Suppressor macrophage (primary cell): ENCODE measurements around the gene CTH.
A peak's percentile ranks its signal among the peaks of the same experiment; 100 is the strongest.
"Not testable (repeated sequence)": the region's sequence is repeated elsewhere in the genome, so short reads cannot be mapped to it uniquely, and the experiment has no call there.

Source experiments
- DNase-seq, 4 experiments: peaks; one replicate each; pipeline ENCODE4 v3.0.0-alpha.2; 2020 to 2022

The CTH gene

DNA sequence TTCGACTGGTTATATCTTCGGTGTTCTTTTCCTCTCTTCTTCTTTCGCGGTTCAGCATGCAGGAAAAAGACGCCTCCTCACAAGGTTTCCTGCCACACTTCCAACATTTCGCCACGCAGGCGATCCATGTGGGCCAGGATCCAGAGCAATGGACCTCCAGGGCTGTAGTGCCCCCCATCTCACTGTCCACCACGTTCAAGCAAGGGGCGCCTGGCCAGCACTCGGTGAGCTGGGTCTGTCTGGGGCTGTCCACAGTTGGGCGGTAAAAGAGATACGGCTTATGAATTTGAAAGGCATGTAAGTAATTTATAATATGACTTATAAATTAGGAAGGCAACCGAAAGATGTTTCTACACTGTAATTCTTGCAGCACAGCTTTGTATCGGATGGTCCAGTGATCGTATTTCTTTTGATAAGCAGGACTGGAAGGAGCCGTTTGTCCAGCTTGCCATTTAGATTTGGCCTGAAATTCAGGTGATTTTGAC lies 334 bp downstream of the CTH start:
- DNase-seq = peak in 1 of 4 experiments; percentile 1

DNA sequence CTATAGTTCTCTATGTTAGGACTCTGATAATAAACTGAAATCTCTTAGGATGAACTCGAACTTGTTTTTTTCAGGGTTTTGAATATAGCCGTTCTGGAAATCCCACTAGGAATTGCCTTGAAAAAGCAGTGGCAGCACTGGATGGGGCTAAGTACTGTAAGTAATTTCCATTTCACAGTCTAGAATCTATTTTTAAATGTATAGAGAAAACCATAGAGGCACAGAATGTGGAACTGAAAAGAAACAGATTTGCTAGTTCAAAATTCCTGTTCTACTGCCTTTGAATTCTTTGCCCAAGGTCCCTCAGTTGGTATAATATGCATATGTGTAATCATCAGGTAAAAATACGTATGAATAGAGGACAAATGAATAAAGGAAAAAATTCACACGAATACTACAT lies 4.8 kb downstream of the CTH start:
- DNase-seq = no peak

DNA sequence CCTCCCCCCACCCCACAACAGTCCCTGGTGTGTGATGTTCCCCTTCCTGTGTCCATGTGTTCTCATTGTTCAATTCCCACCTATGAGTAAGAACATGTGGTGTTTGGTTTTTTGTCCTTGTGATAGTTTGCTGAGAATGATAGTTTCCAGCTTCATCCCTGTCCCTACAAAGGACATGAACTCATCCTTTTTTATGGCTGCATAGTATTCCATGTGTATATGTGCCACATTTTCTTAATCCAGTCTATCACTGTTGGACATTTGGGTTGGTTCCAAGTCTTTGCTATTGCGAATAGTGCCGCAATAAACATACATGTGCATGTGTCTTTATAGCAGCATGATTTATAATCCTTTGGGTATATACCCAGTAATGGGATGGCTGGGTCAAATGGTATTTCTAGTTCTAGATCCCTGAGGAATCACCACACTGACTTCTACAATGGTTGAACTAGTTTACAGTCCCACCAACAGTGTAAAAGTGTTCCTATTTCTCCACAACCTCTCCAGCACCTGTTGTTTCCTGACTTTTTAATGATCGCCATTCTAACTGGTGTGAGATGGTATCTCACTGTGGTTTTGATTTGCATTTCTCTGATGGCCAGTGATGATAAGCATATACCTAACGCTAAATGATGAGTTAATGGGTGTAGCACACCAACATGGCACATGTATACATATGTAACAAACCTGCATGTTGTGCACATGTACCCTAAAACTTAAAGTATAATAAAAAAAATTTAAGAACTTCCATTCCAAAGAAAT lies 8.1 kb downstream of the CTH start:
- not testable (repeated sequence) for DNase-seq

DNA sequence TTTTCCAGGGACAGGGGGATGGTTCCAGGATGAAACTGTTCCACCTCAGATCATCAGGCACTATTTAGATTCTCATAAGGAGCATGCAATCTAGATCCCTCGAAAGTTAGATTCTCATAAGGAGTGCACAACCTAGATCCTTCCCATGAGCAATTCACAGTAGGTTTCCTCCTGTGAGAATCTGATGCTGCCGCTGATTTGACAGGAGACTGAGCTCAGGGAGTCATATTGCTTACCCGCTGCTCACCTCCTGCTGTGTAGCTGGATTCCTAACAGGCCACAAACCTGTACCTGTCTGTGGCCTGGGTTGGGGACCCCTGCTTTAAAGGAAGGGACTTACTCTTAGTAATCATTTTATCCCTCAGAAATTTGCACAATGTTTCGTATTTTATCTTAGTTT lies 9.3 kb downstream of the CTH start:
- DNase-seq = no peak

DNA sequence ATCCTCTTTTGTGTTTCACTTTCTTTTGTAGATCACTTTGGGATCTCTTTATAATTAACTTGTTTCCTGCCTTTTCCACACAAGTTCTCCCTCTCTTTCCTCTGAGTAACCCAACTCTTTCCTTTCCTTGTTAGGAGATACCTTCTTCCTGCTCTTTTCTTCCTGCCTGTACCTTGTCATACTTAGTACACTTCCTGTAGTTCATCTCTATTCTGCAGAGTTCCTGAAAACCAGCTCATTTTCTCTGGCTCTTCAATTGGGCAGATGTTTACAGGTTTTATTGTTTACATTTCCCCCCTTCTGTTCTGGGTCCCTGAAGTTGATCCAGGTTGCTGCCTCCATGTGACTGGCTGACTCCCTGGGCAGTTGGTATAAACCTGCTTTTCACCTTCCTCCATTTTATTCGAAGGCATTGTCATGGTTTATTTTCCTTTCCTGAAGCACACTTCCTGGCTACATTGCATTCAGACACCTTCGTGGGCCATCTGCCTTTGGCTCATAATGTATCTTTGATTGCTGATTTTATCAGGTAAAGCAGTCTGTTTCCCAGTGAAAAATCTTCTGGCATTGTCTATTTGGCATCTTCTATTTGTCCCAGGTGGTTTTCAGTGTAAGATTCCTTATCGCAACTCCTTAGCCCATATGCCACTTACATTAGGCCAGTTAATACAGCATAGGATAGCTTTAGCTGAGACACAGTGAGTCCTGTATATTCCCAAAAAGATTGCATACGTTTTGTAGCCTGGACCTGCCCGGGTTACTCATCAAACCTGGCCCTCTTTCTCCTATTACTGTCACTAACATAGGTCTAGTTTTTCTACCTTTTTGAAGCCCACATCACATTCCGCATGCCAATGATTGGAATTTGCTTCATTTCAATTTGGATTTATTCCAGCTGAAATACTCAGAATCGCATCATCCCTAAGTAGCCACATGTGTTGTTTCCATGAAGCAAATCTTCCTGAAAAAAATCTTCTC lies 15.4 kb downstream of the CTH start:
- no peak for DNase-seq

DNA sequence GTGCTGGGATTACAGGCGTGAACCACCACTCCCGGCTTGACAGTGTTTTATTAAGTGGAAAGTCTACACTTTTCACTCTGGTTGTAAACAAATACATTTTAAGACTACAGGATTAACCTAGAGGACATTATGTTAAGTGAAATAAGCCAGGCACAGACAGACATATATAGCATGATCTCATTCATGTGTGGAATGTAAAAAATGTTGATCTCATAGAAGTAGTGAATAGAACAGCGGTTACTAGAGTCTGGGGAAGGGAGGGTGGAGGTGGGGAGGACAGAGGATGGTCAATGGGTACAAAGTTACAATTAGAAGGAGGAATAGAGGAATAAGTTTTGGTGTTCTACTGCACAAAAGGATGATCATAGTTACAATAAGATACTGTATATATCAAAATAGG lies 16.9 kb downstream of the CTH start:
- DNase-seq = no peak

DNA sequence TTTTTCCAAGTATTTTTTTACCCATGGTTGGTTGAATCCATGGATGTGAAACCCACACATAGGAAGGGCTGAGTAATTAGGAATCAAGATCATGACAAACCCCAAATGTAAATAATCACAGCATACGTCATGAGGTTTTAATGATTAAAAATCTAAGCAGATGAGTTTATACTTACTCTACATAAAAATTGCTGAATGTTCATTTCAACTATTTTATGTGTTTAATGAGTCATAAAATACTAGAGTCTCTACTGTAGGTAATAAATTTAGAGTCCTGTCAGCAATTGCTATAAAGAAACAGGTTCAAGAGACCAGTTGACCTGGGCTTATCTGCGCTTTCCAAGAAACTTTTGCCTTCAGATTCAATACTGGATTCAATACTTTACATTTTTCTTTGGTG lies 18.2 kb downstream of the CTH start:
- no peak for DNase-seq

DNA sequence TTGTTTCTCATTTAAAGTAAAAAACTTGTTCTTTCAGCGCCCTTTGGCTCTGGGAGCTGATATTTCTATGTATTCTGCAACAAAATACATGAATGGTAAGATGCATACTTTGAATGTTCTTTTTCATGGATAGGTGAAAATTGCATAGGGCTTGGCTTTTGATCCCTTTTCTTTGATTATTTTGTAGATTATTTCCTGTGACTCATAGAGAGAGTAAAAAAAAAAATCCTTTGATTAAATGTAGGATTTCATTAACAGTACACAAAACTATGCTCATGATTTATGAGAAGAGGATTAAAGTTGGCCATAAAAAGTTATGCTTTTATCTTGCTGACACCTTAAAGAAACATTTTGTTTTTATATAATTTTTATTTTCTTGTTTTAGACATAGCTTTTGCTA lies 18.7 kb downstream of the CTH start:
- no peak for DNase-seq

DNA sequence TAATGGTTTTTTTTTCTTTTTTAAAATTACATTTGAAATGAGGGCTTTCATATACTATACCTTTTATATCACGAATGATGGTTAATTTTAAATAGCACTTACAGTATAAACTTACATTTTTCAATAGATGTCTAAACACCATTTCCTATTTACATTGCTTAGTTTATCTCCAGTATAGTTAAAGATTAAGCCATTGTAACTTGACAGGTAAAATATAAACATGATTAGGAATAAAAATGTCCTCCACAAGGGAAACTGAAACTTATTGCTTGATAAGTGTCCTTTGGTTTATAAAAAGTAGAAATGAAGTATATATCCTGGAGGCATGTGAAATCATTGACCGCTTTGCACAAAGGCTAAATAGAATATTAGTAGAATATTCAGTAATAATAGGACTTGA lies 20.2 kb downstream of the CTH start:
- DNase-seq = no peak

DNA sequence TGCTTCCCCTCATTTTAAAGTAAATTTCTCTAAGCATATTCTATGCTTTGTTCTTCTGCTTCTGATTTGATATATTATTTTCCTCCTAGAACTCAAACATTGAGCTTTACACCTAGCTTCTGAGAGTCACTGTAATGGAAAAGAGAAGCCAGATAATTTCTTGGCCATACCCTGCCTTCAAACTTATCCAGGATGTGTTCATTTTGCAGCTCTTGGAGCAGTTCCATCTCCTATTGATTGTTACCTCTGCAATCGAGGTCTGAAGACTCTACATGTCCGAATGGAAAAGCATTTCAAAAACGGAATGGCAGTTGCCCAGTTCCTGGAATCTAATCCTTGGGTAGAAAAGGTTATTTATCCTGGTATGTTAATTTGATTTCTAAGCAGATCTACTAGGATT lies 20.8 kb downstream of the CTH start:
- no peak for DNase-seq

DNA sequence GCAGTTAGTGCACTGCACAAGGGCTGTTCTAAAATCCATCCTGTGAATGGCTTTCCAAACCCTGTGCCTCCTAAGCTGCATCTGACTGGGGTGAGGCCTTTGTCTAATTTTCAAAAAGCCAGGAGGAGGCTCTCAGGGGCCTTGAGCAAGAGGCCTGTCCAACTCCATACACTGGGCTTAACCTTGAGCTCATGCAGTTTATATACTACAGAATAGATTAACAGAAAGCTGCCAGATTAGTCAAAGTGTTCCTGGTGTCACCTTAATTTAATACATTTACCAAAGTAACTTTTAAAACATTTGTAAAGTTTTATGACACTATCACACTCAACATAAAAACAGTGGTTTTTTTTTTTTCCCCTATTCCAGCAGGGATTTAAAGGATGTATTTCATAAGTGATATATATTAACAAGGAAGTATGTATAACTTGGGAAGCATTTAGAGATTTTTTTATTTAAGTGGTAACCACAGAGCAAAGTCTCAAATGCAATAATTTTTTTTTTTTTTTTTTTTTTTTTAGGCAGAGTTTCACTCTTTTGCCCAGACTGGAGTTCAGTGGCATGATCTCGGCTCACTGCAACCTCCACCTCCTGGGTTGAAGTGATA lies 23.3 kb downstream of the CTH start:
- no peak for DNase-seq

DNA sequence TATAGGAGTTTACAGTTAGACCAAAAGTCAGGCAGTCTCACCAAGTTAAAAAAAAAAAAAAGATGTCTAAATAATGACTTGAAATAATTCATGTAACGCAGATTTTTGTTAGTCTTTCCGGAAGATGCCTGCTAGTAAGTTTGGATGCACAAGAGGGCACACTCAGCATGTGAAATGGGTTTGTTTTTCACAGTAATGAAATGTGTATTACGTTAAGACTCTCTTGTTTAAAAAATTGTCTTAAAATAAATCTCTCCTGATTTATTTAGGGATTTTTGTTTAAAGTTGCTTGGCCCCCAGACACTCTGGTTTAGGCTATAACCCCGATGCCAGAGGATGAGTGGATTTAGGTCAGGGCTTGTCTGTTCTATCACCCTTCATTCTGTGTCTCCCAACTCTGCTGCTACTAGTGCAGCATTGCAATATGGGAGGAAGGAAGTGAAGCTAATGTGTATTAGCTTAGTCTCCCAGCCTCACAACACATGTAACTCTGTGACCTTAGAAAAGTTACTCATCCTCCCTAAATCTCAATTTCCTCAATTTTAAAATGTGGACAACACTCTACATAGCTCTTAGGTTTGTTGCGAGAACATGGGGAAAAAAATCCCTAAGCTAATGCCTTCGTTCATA lies 25.7 kb downstream of the CTH start:
- peak in 3 of 4 experiments; percentile 10 to 54 (median 39) for DNase-seq

DNA sequence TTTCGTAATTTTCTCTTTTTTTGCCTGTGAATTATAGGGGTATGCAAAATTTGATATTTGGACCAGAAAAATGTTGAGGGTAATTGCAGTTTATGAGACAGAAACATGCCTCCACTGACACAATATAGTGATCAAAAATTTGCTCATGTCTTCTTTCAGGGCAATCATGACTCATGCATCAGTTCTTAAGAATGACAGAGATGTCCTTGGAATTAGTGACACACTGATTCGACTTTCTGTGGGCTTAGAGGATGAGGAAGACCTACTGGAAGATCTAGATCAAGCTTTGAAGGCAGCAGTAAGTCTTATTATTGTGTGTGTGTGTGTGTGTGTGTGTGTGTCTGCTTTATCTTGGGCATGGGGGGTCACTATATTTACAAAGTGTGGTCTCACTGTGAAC lies 27.5 kb downstream of the CTH start:
- DNase-seq = peak in 2 of 4 experiments; percentile 16 to 41

DNA sequence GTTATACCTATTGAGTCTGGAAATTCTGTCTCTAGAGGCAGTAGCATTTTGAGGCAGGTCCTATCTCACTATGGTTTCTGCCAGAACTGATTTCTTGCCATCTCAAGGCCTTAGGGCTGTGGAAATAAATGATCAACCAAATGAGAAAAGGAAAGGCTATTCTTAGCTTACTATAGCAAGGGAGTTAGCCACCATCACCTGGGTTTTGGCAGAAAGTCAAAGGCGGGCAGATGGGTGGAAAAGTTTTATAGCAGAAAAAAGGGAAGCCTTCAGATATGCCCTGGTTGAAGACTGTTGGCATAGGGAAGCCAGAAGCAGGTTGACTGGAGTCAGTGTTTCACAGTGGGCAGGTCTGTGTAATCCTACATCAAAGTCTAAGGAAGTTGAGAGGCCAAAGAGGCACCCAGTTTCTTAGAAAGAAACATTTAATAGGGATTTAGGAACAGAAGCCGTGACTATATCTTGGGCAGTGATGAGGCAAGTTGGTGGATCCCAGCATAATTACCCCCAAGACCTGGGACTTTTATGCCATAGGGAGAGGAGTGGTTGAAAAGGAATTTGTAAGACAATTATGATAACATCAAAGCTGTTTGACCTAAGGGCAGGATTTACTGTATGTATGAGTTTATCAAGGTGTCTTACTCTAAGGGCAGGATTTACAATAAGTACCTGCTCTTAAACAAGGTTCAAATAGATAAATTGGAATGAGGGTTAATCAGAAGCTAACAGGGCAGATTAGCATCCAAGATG lies 29.7 kb downstream of the CTH start:
- no peak for DNase-seq

DNA sequence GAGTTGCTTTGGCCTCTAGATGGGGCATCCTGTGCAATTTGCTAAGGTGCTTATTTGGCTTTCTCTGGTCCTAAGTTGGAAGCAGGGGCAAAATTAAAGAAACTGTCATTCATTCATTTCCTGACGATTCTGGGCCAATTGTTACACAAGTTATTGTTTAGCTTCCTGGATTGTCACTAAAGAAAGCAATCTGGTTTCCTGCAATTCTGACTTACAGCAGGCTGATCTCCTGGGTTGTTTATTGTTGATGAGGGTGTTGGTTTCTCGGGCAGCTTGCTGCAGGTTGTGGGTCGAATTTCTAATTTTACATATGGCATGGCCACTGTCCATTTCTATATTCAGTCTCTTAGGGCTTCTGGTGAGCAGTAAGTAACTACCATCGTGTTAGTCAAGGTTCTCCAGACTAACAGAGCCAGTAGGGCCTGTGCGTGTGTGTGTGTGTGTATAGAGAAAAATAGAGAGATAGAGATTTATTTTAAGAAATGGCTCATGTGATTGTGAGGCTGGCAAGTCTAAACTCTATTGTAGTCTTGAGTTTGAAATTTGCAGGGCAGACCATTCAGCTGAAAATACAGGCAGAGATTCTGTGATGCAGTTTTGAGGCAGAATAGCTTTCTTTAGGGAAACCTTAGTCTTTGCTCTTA lies 30.4 kb downstream of the CTH start:
- DNase-seq = no peak

DNA sequence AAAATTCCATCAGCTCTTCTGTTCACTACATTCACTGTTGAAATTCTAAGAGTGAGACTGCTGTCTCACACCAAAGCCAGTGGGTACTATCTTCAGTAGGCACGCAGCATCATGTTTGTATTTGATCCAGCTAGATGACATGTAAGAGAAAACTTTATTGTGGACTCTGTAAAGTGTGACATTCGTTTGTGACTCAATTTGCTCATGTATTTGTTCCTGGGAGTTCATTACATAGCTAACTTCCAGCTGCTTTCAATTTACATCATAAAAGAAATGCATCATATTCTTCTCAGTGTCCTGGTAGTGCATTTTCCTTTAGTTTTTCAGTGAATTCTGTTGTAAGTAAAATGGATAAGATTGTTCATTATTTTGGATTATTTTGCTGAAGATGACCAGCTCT lies 31.4 kb downstream of the CTH start:
- no peak for DNase-seq

DNA sequence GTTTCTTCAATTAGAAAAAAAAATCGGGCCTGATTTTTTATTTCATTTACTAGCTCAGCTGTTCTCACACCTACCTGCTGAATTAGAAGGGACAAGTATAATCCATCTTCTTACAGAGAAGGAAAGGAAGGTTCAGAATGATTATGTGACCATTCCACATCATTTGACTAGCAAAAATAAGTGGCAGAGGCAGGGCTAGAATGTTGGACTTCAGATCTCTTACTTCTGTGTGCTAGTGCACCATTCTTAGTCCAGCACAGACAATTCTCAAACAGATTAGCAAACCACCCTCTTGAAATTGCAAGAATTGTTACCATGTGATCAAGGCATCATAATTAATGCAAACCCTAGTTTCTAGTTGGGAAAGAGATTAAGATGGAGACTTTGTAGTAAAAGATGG lies 32.7 kb downstream of the CTH start:
- DNase-seq = no peak

DNA sequence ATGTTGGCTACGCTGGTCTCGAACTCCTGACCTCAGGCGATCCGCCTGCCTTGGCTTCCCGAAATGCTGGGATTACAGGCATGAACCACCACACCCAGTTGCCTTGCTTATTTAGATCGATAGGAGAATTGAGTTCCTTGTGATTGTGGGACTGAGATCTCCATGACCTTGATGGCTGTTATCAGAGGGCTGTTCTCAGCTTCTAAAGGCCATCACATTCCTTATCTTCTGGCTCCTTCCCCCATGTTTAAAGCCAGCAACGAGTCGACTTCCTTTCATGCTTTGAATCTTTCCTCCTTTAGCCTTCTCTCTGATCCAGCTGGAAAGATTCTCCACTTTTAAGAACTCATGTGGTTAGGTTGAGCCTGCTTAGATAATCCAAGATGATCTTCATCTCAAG lies 38.0 kb downstream of the CTH start:
- DNase-seq = no peak

DNA sequence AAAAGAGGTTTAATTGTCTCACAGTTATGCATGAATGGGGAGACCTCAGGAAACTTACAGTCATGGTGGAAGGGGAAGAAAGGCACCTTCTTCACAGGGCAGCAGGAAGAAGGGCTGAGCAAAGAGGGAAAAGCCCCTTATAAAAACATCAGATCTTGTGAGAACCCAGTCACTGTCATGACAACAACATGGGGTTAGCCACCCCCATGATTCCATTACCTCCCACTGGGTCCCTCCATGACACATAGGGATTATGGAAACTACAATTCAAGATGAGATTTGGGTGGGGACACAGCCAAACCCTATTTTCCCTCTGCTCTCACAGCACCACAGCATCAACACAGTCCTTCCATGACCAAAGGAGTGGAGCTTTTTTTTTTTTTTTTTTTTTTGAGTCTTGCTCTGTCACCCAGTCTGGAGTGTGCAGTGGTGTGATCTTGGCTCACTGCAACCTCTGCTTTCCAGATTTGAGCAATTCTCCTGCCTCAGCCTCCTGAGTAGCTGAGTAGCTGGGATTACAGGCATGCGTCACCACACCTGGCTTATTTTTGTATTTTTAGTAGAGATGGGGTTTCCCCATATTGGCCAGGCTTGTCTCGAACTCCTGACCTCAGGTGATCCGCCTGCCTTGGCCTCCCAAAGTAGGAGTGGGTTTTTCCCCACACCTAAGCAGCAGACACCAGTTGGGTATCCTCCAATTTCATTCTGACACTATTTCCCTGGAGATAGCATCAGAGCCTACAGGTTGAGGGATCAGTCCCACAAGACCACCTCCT lies 41.3 kb downstream of the CTH start:
- not testable (repeated sequence) for DNase-seq

DNA sequence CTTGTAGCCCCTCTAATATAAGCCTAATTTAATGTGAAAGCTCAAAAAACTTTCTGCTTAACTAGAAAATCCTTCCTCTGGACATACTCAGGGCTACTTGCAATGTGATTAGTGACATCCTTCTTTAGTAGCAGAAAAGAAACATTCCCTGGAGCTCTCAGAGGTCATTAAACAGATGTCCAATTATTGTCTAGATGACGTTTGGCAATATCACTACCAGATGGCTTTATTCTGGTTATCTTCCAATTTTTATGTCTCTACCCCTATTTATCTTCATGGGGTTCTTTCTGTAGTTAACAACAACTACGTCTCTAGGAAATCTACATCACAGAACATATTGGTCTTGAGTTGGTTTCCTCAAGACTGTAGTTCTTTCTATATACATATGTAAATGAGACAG lies 44.2 kb downstream of the CTH start:
- DNase-seq = no peak

DNA sequence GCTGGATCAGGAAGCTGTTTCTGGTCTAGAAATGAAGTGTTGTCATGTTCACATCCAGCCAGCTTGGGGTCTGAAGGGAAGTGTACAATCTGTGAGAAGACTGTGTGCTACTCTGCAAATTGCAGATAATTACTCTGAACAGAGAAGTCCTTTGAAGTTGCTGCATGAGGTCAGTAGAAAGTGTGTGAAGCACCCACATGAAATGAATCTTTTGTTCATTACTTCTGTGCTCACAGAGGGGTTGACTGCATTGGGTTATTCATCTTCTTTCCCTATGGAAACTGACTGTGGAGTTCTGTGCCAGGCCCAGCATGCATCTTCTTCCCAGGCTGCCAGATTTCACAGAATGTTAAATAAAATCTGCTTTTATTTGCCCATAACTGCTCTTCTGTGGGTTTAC lies 47.1 kb downstream of the CTH start:
- peak in 3 of 4 experiments; percentile 6 to 12 (median 6) for DNase-seq
